Hematopoietic multipotent progenitor cell treated with erythropoietin and hydrocortisone succinate and interleukin-3 and kit ligand, for 8 days (in vitro differentiated cells): ENCODE results near the gene HAP1.
"Not testable (repeated sequence)": the region's sequence is repeated elsewhere in the genome, so short reads cannot be mapped to it uniquely, and the experiment has no call there.

Experiments used
- DNase-seq: peaks from one replicate; pipeline ENCODE4 v3.0.0-alpha.2; 2015

HAP1 gene

DNA sequence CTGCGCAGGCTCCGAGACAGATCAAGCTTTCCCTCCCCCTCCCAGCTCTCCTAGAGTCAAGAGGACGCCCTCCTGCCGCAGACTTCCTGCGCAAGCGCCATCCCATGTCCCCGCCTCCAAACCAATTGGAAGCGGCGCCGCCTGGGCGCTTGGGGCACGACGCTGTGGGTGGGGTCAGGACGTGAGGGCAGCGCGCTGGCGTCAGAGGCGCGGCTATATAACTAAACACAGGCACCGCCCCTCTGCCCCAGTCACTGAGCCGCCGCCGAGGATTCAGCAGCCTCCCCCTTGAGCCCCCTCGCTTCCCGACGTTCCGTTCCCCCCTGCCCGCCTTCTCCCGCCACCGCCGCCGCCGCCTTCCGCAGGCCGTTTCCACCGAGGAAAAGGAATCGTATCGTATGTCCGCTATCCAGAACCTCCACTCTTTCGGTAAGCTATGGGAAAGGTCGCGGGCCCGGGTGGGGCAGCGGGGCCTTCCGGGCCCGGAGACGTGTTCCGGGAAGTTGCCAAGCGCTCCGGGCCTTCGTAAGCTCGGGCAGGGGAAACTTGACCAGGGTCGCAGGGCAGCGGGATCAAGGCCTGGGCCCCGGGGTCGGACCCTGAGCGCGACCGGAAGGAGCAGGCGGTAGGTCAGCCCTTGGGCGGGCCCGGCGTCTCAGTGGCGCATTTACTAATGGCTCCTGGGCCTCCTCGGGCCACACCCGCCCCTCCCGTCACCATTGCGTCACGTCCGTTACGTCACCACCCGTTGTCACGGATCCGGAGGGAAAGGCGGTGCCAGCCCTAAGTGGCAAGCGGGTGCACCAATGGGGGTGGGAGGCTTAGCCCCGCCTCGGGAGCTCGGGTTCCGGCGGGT is 45.6 kb downstream of the HAP1 start, which contains the start of gene EIF1:
EIF1 (plus strand) TSS at position 245 of the 856 bp plus-strand sequence; CDS start at position 399, 154 bp downstream.
- DNase-seq: peak; percentile 100

DNA sequence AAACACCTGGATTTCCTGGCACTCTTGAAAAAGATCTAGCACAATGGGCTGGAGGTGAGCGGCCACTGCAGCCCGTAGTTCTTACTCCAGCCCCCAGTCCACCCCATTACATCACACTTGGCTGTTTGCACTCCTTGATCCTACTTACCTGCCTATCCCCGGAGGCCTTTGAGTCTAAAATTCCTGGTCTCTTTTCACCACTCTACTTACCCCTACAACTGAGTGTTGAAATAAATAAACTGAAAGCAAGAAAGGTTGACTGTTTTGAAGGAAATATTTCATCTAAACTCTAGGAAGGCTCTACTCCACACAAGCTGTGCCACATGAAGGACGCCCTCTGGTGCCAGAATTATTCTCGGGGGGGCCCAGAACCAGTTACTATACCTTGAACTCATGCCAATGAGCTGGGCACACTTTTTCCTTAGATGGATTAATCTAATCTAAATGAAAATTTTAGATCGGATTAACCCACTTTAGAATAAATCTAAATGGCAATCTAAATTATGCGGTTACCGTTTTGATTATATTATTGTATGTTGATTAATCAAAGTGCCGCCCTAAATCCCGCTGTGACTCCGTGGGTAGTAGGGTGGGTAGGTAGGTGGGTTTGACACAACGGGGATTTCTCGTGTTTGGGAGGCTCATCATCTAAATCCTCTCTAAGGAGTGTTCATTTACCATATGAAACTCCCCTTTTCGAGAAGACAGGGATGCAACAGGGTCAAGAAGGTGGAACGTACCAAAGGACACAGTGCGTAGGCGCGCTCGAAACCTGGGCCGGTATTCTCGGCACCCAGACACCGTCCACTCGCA is 46.4 kb downstream of the HAP1 start:
- DNase-seq: peak; percentile 89

DNA sequence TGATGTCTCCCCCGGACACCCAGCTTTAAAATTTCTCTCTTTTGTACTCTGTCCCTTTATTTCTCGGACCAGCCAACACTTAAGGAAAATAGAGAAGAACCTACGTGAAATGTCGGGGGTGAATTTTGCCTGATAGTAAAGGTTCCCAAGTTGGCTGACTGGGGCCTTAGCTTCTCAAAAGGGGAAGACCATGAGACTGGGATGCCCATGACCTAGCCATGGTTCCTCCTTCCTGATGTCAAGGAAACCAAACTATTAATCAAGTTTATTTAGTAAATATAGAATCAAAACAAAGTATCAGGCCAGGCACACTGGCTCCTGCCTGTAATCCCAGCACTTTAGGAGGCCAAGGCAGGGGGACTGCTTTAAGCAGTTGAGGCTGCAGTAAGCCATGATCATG is 48.2 kb downstream of the HAP1 start:
- no peak for DNase-seq

DNA sequence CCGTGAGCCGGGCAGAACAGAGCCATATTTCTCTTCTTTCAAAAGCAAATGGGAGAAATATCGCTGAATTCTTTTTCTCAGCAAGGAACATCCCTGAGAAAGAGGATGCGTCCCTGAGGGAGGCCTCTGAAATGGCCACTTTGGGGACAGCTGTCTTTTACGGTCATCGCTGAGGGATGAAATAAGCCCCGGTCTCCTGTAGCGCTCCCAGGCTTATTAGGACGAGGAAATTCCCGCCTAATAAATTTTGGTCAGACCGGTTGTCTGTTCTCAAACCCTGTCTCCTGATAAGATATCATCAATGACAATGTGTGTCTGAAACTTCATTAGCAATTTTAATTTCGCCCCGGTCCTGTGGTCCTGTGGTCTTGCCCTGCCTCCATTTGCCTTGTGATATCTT is 48.7 kb downstream of the HAP1 start:
- DNase-seq: not testable (repeated sequence)

DNA sequence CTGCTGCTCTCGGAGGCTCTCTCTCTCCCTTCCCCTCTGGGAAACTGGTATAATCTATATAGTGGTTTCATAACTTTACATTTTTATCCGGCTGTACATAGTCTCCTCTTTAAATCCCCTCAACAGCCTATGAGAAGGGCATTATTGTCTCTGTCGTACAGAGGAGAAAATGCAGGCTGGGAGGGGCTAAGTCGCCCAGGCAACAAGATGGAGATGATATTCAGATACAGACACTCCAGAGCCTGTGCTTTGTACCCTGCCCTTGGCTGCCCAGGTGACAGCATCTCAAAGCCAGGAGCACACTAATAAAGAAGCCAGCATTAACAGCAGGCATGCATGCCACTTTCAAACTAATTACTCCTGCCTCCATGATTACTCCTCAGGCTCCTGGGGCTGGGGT is 50.4 kb downstream of the HAP1 start:
- DNase-seq: no peak

DNA sequence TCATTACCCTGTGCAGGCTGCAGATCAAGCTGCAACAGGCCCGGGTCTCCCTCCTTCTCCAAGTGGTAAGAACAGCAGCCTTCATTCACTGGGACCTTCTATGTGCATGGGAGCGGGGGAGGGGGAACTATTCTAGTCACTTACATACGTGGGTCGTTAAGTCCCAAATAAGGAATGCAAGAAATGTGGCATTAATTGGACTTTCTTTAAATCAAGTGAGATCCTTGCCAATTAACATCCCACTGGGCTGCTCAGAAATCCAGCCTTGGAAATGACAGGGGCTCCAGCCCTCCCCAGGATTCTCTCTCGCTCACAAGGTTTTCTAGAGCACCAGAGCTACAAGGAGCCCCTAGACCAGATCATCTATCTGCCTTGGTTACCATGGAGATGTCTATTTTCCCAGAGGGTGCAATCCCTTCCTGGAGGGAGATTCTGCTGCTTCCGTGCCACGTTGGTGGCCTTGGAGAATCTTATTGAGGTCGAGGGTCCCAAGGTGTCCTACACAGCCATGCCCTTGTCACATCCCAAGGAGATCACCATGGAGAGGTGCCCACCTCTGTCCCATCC is 50.9 kb downstream of the HAP1 start:
- no peak for DNase-seq

DNA sequence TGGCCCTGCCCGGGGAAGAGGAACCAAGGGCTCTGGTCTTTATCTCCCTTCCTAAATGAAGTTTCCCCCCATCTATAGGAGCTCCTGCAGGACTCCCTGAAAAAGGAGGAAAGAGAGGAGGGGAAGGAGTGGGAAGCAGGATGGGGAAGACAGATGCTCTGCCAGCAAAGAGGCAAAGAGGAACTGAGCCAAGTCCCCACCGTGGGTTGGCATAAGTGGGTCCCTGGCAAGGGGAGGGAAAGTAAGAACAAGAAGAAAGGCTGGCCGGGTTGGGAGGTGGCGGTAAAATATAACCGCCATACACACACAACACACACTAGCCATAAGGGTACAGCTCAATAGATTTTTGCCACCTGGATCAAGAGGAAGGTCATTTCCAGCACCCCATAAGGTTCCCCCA is 51.8 kb downstream of the HAP1 start:
- no peak for DNase-seq

DNA sequence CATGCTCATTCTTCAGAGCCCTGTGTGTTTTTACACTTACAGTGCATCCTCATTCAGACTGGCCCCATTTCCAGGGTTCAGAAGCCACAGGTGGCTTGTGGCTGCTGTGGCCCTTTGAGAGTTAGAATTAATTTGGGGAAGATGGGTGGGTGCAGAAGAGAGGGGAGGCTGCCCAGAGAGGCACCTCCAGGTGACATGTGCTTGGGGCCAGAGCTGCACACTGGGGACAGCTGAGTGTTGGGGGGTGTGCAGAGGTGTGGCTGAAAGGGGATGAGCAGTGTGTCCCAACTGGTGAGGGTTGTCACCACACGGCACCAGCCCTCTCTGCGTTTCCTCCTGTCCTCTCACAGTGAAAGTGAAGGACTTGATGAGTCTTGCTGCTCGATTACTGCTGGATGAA is 52.7 kb downstream of the HAP1 start:
- no peak for DNase-seq

DNA sequence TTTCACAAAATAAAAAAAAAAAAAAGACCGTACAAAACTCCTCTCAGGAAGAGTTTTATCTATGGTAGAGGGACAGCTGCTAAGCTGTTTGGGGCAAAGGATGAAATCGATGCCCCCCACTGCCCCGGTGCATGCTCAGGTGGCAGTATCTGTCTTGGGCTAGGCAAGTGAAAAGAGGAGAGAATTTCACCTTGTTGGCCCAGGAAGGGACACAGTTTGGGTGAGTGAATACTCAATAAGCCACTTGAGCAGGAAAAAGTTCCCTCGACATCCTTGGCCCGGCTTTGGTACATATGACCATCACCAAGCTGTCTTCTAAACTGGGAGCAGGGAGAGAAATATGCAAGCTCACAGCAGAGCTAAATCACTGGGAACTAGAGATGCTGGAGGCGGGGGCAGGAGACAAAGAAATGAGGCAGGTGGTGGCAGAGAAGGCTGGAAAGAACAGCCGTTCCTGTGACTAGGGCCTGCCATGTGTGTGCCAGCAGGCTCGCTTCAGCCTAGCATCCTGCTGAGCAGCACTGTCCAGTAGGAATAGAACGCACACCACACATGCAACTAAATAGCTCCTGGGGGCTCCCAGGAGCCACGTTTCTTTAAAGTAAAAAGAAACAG is 53.9 kb downstream of the HAP1 start:
- no peak for DNase-seq

DNA sequence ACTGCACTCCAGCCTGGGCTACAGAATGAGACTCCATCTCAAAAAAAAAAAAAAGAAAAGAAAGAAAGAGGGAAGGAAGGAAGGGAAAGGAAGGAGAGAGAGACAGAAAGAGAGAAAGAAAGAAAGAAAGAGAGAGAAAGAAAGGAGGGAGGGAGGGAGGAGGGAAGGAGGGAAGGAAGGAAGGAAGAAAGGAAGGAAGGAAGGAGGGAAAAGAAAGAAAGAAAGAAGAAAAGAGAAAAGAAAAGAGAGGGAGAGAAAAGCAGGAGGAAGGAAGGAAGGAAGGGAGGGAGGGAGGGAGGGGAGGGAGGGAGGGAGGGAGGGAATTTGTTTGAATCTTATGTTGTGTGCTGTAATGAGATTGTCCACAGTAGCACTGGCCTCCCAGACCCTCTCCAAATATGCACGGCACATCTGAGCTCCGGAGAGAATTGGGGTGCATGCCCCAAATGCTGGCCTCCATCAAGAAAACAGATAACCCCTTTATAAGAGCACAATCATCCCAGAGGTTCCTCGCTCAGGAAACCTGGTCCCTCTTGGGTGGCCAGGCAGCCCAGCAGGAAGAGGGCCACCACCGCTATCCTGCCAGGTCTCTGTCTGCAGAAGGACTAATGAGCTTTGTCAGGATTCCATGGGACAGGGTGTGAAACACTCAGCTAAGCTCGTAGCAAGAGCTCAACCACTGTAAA is 54.6 kb downstream of the HAP1 start:
- DNase-seq: no peak

DNA sequence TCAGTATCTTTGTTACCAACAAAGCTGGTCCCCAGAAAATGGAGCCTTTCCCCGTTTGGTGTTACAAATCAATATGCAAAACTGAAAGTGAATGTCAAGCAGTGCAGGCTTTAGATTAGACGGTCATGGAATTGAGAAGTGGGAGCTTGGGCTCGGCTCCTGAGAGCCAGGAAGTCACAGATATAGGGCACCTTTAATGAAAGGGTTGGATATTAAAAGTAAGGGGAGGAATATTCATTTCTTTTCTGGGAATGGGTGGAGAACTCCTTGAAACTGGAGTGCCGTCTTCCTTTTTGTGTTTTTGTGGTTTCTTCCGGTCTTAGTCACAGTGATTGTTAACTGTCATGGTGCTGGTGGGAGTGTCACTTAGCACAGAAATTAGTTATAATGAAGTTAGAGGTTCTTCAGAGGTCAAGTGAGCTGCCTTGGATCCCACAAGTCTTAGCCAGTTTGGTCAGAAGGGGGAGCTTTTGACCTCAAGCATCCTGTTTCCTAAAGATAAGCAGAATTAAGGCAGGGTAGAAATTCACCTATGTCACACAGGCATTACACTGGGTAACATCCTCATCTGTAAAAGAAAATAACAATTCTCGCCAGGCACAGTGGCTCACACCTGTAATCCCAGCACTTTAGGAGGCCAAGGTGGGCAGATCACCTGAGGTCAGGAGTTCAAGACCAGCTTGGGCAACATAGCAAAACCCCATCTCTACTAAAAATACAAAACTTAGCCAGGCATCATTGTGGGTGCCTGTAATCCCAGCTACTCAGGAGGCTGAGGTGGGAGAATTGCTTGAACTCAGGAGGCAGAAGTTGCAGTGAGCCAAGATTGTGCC is 55.3 kb downstream of the HAP1 start:
- DNase-seq: peak; percentile 97

DNA sequence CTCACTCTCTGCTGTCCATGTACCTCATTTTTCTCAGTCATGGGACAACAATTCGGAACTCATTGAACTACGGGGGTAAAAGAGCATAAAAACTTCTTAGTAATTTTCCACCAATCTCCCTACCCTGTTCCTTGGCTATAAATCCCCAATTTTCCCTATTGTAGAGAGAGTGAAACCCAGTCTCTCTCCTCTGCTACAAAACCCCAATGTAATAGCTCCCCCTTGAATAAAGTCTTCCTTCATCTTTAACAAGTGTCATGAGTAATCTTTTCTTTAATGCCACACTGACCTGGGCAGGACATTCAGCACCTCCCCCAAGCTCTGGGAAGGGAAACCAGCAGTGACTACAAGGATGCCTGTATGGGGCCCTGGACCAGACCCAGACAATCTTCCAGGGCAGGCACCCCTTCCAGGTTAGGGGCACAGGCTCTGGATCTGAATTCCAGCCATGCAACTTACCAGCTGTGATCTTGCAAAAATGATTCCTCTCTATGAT is 56.0 kb downstream of the HAP1 start:
- peak; percentile 57 for DNase-seq

DNA sequence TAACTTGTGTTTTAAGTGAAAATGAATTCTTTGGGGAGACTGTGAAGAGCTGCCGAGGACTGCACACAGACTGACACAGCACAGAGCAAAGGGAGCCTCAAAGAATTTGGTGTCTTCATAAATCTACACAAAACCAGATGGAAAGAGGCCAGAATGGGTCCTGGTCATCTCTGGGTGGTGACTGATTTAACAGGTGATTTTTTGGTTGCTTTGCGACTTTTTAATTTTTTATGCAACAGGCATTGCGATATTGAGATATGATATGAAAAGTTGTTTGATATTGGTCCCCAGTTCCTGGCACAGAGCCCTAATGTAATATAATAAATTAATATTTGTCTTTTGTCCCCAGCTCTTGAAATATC is 58.4 kb downstream of the HAP1 start:
- DNase-seq: no peak

DNA sequence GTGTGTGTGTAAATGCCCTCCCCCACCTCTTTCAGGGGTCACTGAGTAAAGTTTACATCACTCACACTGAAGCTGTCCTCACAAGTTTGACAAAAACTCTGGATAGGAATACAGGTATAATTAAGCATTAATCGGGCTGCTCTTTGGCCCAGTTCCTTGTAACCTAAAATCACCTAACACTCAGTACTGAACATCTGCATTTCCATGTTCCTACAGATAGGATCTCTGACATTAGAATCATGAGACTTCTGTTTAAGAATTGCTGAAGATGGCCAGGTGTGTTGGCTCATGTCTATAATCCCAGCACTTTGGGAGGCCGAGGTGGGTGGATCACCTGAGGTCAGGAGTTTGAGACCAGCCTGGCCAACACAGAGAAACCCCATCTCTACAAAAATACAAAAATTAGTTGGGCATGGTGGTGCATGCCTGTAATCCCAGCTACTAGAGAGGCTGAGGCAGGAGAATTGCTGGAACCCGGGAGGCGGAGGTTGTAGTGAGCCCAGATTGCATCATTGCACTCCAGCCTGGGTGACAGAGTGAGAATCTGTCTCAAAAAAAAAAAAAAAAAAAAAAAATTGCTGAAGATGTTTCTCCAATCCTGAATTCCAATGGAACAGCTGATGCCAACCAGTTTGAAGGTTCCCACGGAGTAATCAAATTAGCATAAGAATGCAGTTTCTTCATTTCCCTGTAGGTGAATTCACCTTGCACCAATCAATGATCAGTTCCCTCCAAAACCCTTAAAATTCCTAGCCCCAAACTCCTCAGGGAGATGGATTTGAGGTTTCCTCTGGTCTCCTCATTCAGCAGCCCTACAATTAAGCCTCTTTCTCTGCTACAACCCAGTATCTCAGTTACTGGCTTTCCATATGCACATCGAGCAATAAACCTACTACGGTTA is 59.0 kb downstream of the HAP1 start:
- not testable (repeated sequence) for DNase-seq
